Astrocyte of the spinal cord (primary cell): ENCODE measurements around the gene CNR1.

ENCODE experiments used
- DNase-seq: peaks from one replicate; pipeline ENCODE4 v3.0.0; 2011; ENCODE audit warnings: low read depth, low spot score
- H3K4me3 ChIP-seq: 2 replicates; pipeline ENCODE4 v1.5.1; 2011; ENCODE audit warnings: low read depth, mild to moderate bottlenecking, low read length, moderate library complexity
- CTCF ChIP-seq: IDR thresholded peaks from 2 replicates; pipeline ENCODE4 v1.5.1; 2012; ENCODE audit warnings: low read depth, mild to moderate bottlenecking, low read length, inconsistent platforms
- in situ Hi-C: cut with HindIII; loops from 2 replicates; pipeline ENCODE4 v1.10.0; 2017; ENCODE audit warnings: low sequenced_read_pairs

The CNR1 gene

GRCh38 chr6:88166493-88167351, 575 bp upstream of the CNR1 start:
- no peak for TF ChIP-seq CTCF
- DNase-seq, result no peak
- in situ Hi-C loops, result no loop called here
- peak overlapping the region; percentile 43 for H3K4me3 ChIP-seq

GRCh38 chr6:88165087-88165843, 882 bp downstream of the CNR1 start:
- no peak for TF ChIP-seq CTCF
- no peak for DNase-seq
- H3K4me3 ChIP-seq, result peak overlapping the region; percentile 43
- in situ Hi-C loops, result no loop called here

GRCh38 chr6:88164061-88164460, 2.1 kb downstream of the CNR1 start:
- DNase-seq, result no peak
- no peak overlapping the region for H3K4me3 ChIP-seq
- in situ Hi-C loops, result no loop called here
- no peak for TF ChIP-seq CTCF

- in situ Hi-C loops, result no loop called here
- no peak for DNase-seq
- H3K4me3 ChIP-seq, result no peak overlapping the region
- no peak for TF ChIP-seq CTCF
Measured at GRCh38 chr6:88163616-88164015, 2.5 kb downstream of the CNR1 start.

GRCh38 chr6:88161940-88162339, 4.2 kb downstream of the CNR1 start:
- DNase-seq, result no peak
- no peak for TF ChIP-seq CTCF
- in situ Hi-C loops, result no loop called here

GRCh38 chr6:88157106-88157505, 9.0 kb downstream of the CNR1 start:
- DNase-seq, result no peak
- TF ChIP-seq CTCF, result peak; percentile 8
- H3K4me3 ChIP-seq, result no peak overlapping the region
- in situ Hi-C loops, result no loop called here

More at GRCh38 chr6:88161940-88162339, 4.2 kb downstream of the CNR1 start:
- H3K4me3 ChIP-seq, result no peak overlapping the region
